HepG2 (cell line): ENCODE results near the gene SEMA3G. TPM values are rescaled to one million over a fixed set of nuclear protein-coding genes. Genes with fewer than 3 reads are reported as not detected.

Source experiments
- ATF7 ChIP-seq, 2 experiments: fragments of 450-650 bp in 1 of 2; sonication (generic) in 1 of 2; formaldehyde crosslinking in 1 of 2; IDR thresholded peaks; 2 replicates each; pipeline versions ENCODE4 v1.4.0 to v1.6.1; 2016 to 2020; ENCODE audit warnings: antibody characterized with exemption in 1 of 2, mild to moderate bottlenecking in 1 of 2, missing genetic modification reagents in 1 of 2
- EEA1 ChIP-seq: sonication (generic); formaldehyde crosslinking; IDR thresholded peaks from 2 replicates; pipeline ENCODE4 v1.5.1; 2020; ENCODE audit warnings: mild to moderate bottlenecking, missing genetic modification reagents, borderline replicate concordance
- HOXA5 ChIP-seq: sonication (generic); formaldehyde crosslinking; IDR thresholded peaks from 2 replicates; pipeline ENCODE4 v1.4.0; 2020; ENCODE audit warnings: missing genetic modification reagents
- MYC ChIP-seq: sonication (generic); formaldehyde crosslinking; IDR thresholded peaks from 2 replicates; pipeline ENCODE4 v1.9.0; 2021; ENCODE audit warnings: missing genetic modification reagents, borderline replicate concordance
- NFYC ChIP-seq: IDR thresholded peaks from 2 replicates; pipeline ENCODE4 v1.6.1; 2016; ENCODE audit warnings: missing genetic modification reagents, missing compliant biosample characterization
- PRPF4 ChIP-seq: fragments of 200-400 bp; formaldehyde crosslinking; IDR thresholded peaks from 2 replicates; pipeline ENCODE4 v1.6.1; 2016; ENCODE audit warnings: low read length, low read depth; ENCODE audit not compliant: poor library complexity, severe bottlenecking
- SAP130 ChIP-seq: IDR thresholded peaks from 2 replicates; pipeline ENCODE4 v1.6.1; 2016; ENCODE audit warnings: low read depth
- SNAI1 ChIP-seq: sonication (generic); formaldehyde crosslinking; IDR thresholded peaks from 2 replicates; pipeline ENCODE4 v1.5.0; 2020; ENCODE audit warnings: mild to moderate bottlenecking, missing genetic modification reagents, borderline replicate concordance
- TAF1 ChIP-seq: sonication (generic); formaldehyde crosslinking; IDR thresholded peaks from 2 replicates; pipeline ENCODE4 v1.4.0; 2020; ENCODE audit warnings: missing genetic modification reagents
- ZNF160 ChIP-seq: sonication (generic); formaldehyde crosslinking; IDR thresholded peaks from 2 replicates; pipeline ENCODE4 v1.8.0; 2022; ENCODE audit warnings: mild to moderate bottlenecking, inconsistent platforms, missing genetic modification reagents
- ZNF674 ChIP-seq: sonication (generic); formaldehyde crosslinking; IDR thresholded peaks from 2 replicates; pipeline ENCODE4 v1.5.0; 2020; ENCODE audit warnings: low read depth, mild to moderate bottlenecking, missing genetic modification reagents
- ZNF75D ChIP-seq: sonication (generic); formaldehyde crosslinking; IDR thresholded peaks from 2 replicates; pipeline ENCODE4 v1.8.1; 2023; ENCODE audit warnings: missing genetic modification reagents, mild to moderate bottlenecking, borderline replicate concordance
- ZSCAN20 ChIP-seq: sonication (generic); formaldehyde crosslinking; IDR thresholded peaks from 2 replicates; pipeline ENCODE4 v1.4.0; 2020; ENCODE audit warnings: missing genetic modification reagents, mild to moderate bottlenecking, borderline replicate concordance
- polyA plus RNA-seq, 8 experiments: library from polyadenylated mRNA; depleted of rRNA in 3 of 8; stranded (reverse) in 7 of 8; unstranded in 1 of 8; fragments of >200 nt; fragmentation: Illumina TruSeq in 4 of 8; extraction: Trizol in 4 of 8; gene quantifications; 2 replicates each; pipeline versions ENCODE4 v1.2.1 to v1.2.3, GENCODE V29; 2011 to 2016; ENCODE audit warnings: low read depth in 4 of 8, missing spikeins in 1 of 8, mixed read lengths in 1 of 8; ENCODE audit not compliant: insufficient read depth in 1 of 8
- total RNA-seq, 5 experiments: library from RNA; depleted of rRNA; stranded (reverse); fragments of >200 nt; fragmentation: Illumina TruSeq; extraction: Trizol; gene quantifications; 2 replicates each; pipeline ENCODE4 v1.2.3, GENCODE V29; 2016; ENCODE audit warnings: low read depth in 1 of 5
- TF ChIP-seq, protein P1 (sequence below), 2 experiments: IDR thresholded peaks; 2 replicates each; pipeline ENCODE4 v1.6.1; 2011 to 2012; ENCODE audit warnings: low read length in 2 of 2, borderline replicate concordance in 1 of 2, low read depth in 1 of 2, mild to moderate bottlenecking in 1 of 2, moderate library complexity in 1 of 2
- TF ChIP-seq, protein P2 (sequence below): sonication (generic); formaldehyde crosslinking; IDR thresholded peaks from 2 replicates; pipeline ENCODE4 v1.4.0; 2020; ENCODE audit warnings: missing genetic modification reagents
- TF ChIP-seq, protein P3 (sequence below): sonication (generic); formaldehyde crosslinking; IDR thresholded peaks from 2 replicates; pipeline ENCODE4 v1.5.1; 2020; ENCODE audit warnings: mild to moderate bottlenecking, moderate library complexity, missing genetic modification reagents
- TF ChIP-seq, protein P4 (sequence below): IDR thresholded peaks from 2 replicates; pipeline ENCODE4 v1.6.1; 2016; ENCODE audit warnings: missing genetic modification reagents, missing compliant biosample characterization
- TF ChIP-seq, protein P5 (sequence below): sonication (generic); formaldehyde crosslinking; IDR thresholded peaks from 2 replicates; pipeline ENCODE4 v1.4.0; 2020; ENCODE audit warnings: missing genetic modification reagents

SEMA3G gene
- total and polyA plus RNA-seq, 2 of the 13 experiments (the other 11 are each of a cell fraction or from before 2014, with no cell fraction given), result 6.1 to 8.3 TPM

DNA sequence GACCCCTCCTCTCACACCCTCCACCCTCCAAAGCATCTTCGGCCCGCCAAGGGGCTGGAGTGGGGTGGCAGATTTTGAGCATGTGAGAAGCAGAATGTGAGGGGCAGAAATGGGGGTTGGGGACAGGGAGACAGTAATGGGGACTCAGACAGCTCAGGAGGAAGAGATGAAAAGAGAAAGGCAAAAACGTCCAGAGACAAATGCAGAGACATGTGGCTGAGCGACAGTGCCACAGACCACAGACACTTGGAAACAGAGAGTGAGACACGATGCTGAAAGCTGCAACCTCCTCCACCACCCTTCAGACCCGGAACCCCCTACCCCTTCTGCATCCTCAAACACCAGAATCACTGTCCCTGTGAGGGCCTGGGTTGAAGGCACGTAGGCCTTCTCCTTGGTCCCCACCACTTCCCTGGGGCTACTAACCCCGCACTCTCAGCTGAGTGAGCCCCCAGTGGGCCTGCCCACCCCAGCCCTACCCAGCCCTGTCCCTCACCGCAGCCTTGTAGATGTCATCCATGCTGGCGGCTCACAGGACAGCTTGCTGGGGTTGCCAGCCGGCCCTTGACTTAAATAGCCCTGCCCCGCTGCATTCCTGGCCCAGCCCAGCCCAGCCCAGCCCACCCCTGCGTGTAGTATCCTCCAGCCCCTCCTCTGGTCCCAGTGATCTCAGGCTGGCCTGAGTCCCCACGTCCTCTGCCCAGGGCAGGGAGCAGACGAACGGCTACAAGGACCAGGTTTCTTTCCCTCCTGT, 8.8 kb upstream of the SEMA3G start, which contains the start of gene TNNC1 (continued):
- TF ChIP-seq, protein P1, sequence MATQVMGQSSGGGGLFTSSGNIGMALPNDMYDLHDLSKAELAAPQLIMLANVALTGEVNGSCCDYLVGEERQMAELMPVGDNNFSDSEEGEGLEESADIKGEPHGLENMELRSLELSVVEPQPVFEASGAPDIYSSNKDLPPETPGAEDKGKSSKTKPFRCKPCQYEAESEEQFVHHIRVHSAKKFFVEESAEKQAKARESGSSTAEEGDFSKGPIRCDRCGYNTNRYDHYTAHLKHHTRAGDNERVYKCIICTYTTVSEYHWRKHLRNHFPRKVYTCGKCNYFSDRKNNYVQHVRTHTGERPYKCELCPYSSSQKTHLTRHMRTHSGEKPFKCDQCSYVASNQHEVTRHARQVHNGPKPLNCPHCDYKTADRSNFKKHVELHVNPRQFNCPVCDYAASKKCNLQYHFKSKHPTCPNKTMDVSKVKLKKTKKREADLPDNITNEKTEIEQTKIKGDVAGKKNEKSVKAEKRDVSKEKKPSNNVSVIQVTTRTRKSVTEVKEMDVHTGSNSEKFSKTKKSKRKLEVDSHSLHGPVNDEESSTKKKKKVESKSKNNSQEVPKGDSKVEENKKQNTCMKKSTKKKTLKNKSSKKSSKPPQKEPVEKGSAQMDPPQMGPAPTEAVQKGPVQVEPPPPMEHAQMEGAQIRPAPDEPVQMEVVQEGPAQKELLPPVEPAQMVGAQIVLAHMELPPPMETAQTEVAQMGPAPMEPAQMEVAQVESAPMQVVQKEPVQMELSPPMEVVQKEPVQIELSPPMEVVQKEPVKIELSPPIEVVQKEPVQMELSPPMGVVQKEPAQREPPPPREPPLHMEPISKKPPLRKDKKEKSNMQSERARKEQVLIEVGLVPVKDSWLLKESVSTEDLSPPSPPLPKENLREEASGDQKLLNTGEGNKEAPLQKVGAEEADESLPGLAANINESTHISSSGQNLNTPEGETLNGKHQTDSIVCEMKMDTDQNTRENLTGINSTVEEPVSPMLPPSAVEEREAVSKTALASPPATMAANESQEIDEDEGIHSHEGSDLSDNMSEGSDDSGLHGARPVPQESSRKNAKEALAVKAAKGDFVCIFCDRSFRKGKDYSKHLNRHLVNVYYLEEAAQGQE (IDR thresholded peaks at IDR 0.05; ENCODE audit: borderline replicate concordance in 1 of 2, low read depth in 1 of 2, low read length in 2 of 2), result no peak
- TF ChIP-seq EEA1 (CRISPR knock-in tag), result no peak
- TF ChIP-seq NFYC (CRISPR knock-in tag), result no peak
- TF ChIP-seq ZNF160 (CRISPR knock-in tag), result no peak
- 0 out of 2 replicates have a peak, but pooled peaks have one; percentile 19 for TF ChIP-seq TAF1 (CRISPR knock-in tag)
- no peak for TF ChIP-seq HOXA5 (CRISPR knock-in tag)
- peak; percentile 63; the same call in 1 of the 2 replicates for TF ChIP-seq SAP130 (CRISPR knock-in tag)
- no peak for TF ChIP-seq SNAI1
- TF ChIP-seq ZSCAN20 (CRISPR knock-in tag), result no peak
- 0 out of 2 replicates have a peak, but pooled peaks have one; percentile 20 for TF ChIP-seq MYC (CRISPR knock-in tag)
- TF ChIP-seq, protein P2, sequence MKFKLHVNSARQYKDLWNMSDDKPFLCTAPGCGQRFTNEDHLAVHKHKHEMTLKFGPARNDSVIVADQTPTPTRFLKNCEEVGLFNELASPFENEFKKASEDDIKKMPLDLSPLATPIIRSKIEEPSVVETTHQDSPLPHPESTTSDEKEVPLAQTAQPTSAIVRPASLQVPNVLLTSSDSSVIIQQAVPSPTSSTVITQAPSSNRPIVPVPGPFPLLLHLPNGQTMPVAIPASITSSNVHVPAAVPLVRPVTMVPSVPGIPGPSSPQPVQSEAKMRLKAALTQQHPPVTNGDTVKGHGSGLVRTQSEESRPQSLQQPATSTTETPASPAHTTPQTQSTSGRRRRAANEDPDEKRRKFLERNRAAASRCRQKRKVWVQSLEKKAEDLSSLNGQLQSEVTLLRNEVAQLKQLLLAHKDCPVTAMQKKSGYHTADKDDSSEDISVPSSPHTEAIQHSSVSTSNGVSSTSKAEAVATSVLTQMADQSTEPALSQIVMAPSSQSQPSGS, result no peak
- TF ChIP-seq, protein P3, sequence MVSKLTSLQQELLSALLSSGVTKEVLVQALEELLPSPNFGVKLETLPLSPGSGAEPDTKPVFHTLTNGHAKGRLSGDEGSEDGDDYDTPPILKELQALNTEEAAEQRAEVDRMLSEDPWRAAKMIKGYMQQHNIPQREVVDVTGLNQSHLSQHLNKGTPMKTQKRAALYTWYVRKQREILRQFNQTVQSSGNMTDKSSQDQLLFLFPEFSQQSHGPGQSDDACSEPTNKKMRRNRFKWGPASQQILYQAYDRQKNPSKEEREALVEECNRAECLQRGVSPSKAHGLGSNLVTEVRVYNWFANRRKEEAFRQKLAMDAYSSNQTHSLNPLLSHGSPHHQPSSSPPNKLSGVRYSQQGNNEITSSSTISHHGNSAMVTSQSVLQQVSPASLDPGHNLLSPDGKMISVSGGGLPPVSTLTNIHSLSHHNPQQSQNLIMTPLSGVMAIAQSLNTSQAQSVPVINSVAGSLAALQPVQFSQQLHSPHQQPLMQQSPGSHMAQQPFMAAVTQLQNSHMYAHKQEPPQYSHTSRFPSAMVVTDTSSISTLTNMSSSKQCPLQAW (CRISPR knock-in tag), result 0 out of 2 replicates have a peak, but pooled peaks have one; percentile 5
- TF ChIP-seq, protein P4, sequence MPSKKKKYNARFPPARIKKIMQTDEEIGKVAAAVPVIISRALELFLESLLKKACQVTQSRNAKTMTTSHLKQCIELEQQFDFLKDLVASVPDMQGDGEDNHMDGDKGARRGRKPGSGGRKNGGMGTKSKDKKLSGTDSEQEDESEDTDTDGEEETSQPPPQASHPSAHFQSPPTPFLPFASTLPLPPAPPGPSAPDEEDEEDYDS (CRISPR knock-in tag), result peak; percentile 87
- TF ChIP-seq ZNF75D (CRISPR knock-in tag), result no peak
- no peak for TF ChIP-seq ZNF674 (CRISPR knock-in tag)
- no peak for TF ChIP-seq PRPF4
- TF ChIP-seq ATF7 (IDR thresholded peaks at IDR 0.05), result no peak
- 0 out of 2 replicates have a peak, but pooled peaks have one; percentile 13 for TF ChIP-seq ATF7 (CRISPR knock-in tag; IDR thresholded peaks at IDR 0.05)
- TF ChIP-seq, protein P5, sequence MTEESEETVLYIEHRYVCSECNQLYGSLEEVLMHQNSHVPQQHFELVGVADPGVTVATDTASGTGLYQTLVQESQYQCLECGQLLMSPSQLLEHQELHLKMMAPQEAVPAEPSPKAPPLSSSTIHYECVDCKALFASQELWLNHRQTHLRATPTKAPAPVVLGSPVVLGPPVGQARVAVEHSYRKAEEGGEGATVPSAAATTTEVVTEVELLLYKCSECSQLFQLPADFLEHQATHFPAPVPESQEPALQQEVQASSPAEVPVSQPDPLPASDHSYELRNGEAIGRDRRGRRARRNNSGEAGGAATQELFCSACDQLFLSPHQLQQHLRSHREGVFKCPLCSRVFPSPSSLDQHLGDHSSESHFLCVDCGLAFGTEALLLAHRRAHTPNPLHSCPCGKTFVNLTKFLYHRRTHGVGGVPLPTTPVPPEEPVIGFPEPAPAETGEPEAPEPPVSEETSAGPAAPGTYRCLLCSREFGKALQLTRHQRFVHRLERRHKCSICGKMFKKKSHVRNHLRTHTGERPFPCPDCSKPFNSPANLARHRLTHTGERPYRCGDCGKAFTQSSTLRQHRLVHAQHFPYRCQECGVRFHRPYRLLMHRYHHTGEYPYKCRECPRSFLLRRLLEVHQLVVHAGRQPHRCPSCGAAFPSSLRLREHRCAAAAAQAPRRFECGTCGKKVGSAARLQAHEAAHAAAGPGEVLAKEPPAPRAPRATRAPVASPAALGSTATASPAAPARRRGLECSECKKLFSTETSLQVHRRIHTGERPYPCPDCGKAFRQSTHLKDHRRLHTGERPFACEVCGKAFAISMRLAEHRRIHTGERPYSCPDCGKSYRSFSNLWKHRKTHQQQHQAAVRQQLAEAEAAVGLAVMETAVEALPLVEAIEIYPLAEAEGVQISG (CRISPR knock-in tag), result no peak
